Measurements from ENCODE around the gene CAPNS2. TPM values are rescaled to one million over a fixed set of nuclear protein-coding genes. Genes with fewer than 3 reads are reported as not detected.

CAPNS2 gene
- total RNA-seq, 1 experiment from 2014 or later = not detected

GRCh38 chr16:55588799-55589198, 22.3 kb downstream of the CAPNS2 start:
- ChIA-PET CTCF (no interaction called here), POLR2A (no interaction called here), RAD21 (ENCODE audit: low non-redundant PET in 1 of 2, low total read pairs in 2 of 2, uncharacterized antibody in 2 of 2, unreplicated experiment in 2 of 2) (no interaction called here)
- Histone ChIP-seq H3K9me2 (ENCODE audit: insufficient read depth) (no peaks in the 10 kb centered on the region), H3K79me2 (ENCODE audit: insufficient read depth, low read length) (no peaks in the 10 kb centered on the region), H3K4me1 (ENCODE audit: control insufficient read depth in 1 of 2, insufficient read depth in 2 of 2, low read length in 2 of 2) (no peaks in the 10 kb centered on the region), H3K9ac (ENCODE audit: low read length) (no peak overlapping the region), H3K4me3 (replicated peaks in 1 of 2; ENCODE audit: low read depth in 1 of 2, low read length in 2 of 2) (no peak overlapping the region), H3K27ac (ENCODE audit: low read depth, low read length) (no peak overlapping the region), H3K4me2 (ENCODE audit: low read length) (no peak overlapping the region), H2AFZ (ENCODE audit: low read depth, low read length, poor library complexity, severe bottlenecking) (no peak overlapping the region), H3K36me3 (ENCODE audit: control insufficient read depth in 1 of 2, insufficient read depth in 2 of 2, low read length in 2 of 2) (no peaks in the 10 kb centered on the region), H4K20me1 (ENCODE audit: insufficient read depth) (no peaks in the 10 kb centered on the region), H3K9me3 (ENCODE audit: control insufficient read depth in 1 of 2, insufficient read depth in 1 of 2, low read depth in 1 of 2, low read length in 2 of 2) (no peaks in the 10 kb centered on the region), H3K27me3 (ENCODE audit: insufficient read depth, low read length) (peaks cover 21% of the 10 kb centered on the region)
- ATAC-seq (no peak), DNase-seq (ENCODE audit: low read depth, low spot score) (no peak)
- intact Hi-C loops (cut with micrococcal nuclease) = no loop called here
- no TSS peak for BruUV-seq (replicated peaks)
- TF ChIP-seq TCF7L2 (IDR thresholded peaks at IDR 0.05; ENCODE audit: borderline replicate concordance, extremely low read depth, insufficient read depth, insufficient read length) (no peak), EGR1 (IDR thresholded peaks at IDR 0.05; ENCODE audit: low read depth) (no peak), POLR2AphosphoS5 (IDR thresholded peaks at IDR 0.05; ENCODE audit: low read depth, low read length) (no peak), SP1 (IDR thresholded peaks at IDR 0.05; ENCODE audit: low read depth) (no peak), EZH2phosphoT487 (IDR thresholded peaks at IDR 0.05; ENCODE audit: borderline replicate concordance) (no peak), ZFX (IDR thresholded peaks at IDR 0.05) (no peak), CEBPB (IDR thresholded peaks at IDR 0.05; ENCODE audit: low read depth) (no peak), EZH2 (IDR thresholded peaks at IDR 0.05) (no peak), FOSL1 (IDR thresholded peaks at IDR 0.05; ENCODE audit: low read depth) (no peak)
- TF ChIP-seq, protein P1, sequence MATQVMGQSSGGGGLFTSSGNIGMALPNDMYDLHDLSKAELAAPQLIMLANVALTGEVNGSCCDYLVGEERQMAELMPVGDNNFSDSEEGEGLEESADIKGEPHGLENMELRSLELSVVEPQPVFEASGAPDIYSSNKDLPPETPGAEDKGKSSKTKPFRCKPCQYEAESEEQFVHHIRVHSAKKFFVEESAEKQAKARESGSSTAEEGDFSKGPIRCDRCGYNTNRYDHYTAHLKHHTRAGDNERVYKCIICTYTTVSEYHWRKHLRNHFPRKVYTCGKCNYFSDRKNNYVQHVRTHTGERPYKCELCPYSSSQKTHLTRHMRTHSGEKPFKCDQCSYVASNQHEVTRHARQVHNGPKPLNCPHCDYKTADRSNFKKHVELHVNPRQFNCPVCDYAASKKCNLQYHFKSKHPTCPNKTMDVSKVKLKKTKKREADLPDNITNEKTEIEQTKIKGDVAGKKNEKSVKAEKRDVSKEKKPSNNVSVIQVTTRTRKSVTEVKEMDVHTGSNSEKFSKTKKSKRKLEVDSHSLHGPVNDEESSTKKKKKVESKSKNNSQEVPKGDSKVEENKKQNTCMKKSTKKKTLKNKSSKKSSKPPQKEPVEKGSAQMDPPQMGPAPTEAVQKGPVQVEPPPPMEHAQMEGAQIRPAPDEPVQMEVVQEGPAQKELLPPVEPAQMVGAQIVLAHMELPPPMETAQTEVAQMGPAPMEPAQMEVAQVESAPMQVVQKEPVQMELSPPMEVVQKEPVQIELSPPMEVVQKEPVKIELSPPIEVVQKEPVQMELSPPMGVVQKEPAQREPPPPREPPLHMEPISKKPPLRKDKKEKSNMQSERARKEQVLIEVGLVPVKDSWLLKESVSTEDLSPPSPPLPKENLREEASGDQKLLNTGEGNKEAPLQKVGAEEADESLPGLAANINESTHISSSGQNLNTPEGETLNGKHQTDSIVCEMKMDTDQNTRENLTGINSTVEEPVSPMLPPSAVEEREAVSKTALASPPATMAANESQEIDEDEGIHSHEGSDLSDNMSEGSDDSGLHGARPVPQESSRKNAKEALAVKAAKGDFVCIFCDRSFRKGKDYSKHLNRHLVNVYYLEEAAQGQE (IDR thresholded peaks at IDR 0.05; ENCODE audit: low read depth) = no peak

Measured in HCT116 (cell line).